H1 (cell line): Measurements from ENCODE around the gene PGAM1. TPM values are rescaled to one million over a fixed set of nuclear protein-coding genes. Genes with fewer than 3 reads are reported as not detected.

Source experiments
- CTCF ChIA-PET: fragments of 300-600 bp; sonication (Branson Sonifier 250); formaldehyde crosslinking; loops from one replicate; lab custom pipeline; 2021; ENCODE audit not compliant: partially characterized antibody; lab: Charles Lee
- POLR2A ChIA-PET: fragments of 300-600 bp; sonication (Branson Sonifier 250); formaldehyde crosslinking; loops from one replicate; lab custom pipeline; 2021; ENCODE audit warnings: inconsistent platforms; ENCODE audit not compliant: partially characterized antibody; lab: Charles Lee
- DNase-seq, 2 experiments: peaks; one replicate each; pipeline versions ENCODE4 v3.0.0 to v3.0.0-alpha.2; 2010 to 2022; ENCODE audit warnings: low spot score in 2 of 2, low read depth in 1 of 2, mixed read lengths in 1 of 2
- FAIRE-seq: peaks from 2 replicates; lab custom pipeline; 2011; peaks lifted over from hg19 to GRCh38; lab: Jason Lieb, UNC
- H2AFZ ChIP-seq: 2 replicates; pipeline ENCODE4 v1.8.1; 2012; ENCODE audit warnings: low read length, inconsistent platforms
- H2AK5ac ChIP-seq: 2 replicates; pipeline ENCODE4 v1.6.1; 2013; ENCODE audit warnings: low read depth, low read length
- H2BK120ac ChIP-seq: replicated peaks from 2 replicates; pipeline ENCODE3; 2013; ENCODE audit warnings: low read depth, low read length, inconsistent platforms
- H2BK12ac ChIP-seq: 2 replicates; pipeline ENCODE4 v1.6.1; 2013; ENCODE audit warnings: low read depth, low read length
- H2BK15ac ChIP-seq: 2 replicates; pipeline ENCODE4 v1.6.1; 2013; ENCODE audit warnings: low read length
- H2BK20ac ChIP-seq: 2 replicates; pipeline ENCODE4 v1.6.1; 2013; ENCODE audit warnings: low read length
- H2BK5ac ChIP-seq: 2 replicates; pipeline ENCODE4 v1.6.1; 2013; ENCODE audit warnings: low read depth, low read length
- H3K14ac ChIP-seq: 2 replicates; pipeline ENCODE4 v1.6.1; 2013; ENCODE audit warnings: inconsistent platforms; ENCODE audit not compliant: insufficient read length
- H3K18ac ChIP-seq: 2 replicates; pipeline ENCODE4 v1.6.1; 2013; ENCODE audit warnings: low read length; ENCODE audit errors: extremely low read depth
- H3K23ac ChIP-seq: 2 replicates; pipeline ENCODE4 v1.6.1; 2013; ENCODE audit warnings: inconsistent platforms; ENCODE audit not compliant: insufficient read length
- H3K23me2 ChIP-seq: 2 replicates; pipeline ENCODE4 v1.6.1; 2013; ENCODE audit warnings: low read depth, low read length
- H3K27ac ChIP-seq: 2 replicates; pipeline ENCODE4 v1.6.1; 2011; ENCODE audit warnings: low read depth, low read length, inconsistent platforms
- H3K27me3 ChIP-seq, 4 experiments: replicated peaks in 1 of 4; 1 replicate in 1 of 4; 2 replicates in 3 of 4; pipeline versions ENCODE4 v1.6.1 to v1.8.1; 2011 to 2013; ENCODE audit warnings: low read length in 3 of 4, mild to moderate bottlenecking in 3 of 4, inconsistent platforms in 2 of 4, mixed read lengths in 2 of 4, moderate library complexity in 1 of 4; ENCODE audit not compliant: control insufficient read depth in 3 of 4, insufficient read depth in 3 of 4; ENCODE audit errors: extremely low read depth in 1 of 4
- H3K36me3 ChIP-seq, 4 experiments: 2 replicates each; pipeline versions ENCODE4 v1.6.1 to v1.8.1; 2011 to 2013; ENCODE audit warnings: mild to moderate bottlenecking in 4 of 4, low read length in 3 of 4, moderate library complexity in 2 of 4, control low read depth in 1 of 4, inconsistent platforms in 1 of 4; ENCODE audit not compliant: insufficient read depth in 4 of 4, control insufficient read depth in 2 of 4
- H3K4ac ChIP-seq: replicated peaks from 2 replicates; pipeline ENCODE3; 2013; ENCODE audit warnings: low read length, low read depth, mixed read lengths, inconsistent platforms; ENCODE audit not compliant: insufficient read length
- H3K4me1 ChIP-seq, 4 experiments: replicated peaks in 1 of 4; 1 replicate in 1 of 4; 2 replicates in 3 of 4; pipeline versions ENCODE4 v1.6.1 to v1.8.1; 2011 to 2013; ENCODE audit warnings: low read length in 3 of 4, inconsistent platforms in 2 of 4, mixed read lengths in 1 of 4; ENCODE audit not compliant: insufficient read depth in 4 of 4, control insufficient read depth in 3 of 4
- H3K4me2 ChIP-seq, 2 experiments: 2 replicates each; pipeline versions ENCODE4 v1.6.1 to v1.8.1; 2011 to 2013; ENCODE audit warnings: low read depth in 2 of 2, low read length in 2 of 2, control low read depth in 1 of 2, inconsistent platforms in 1 of 2, mild to moderate bottlenecking in 1 of 2; ENCODE audit not compliant: insufficient read depth in 1 of 2
- H3K4me3 ChIP-seq, 4 experiments: fragments of 200-600, 300-600 bp in 1 of 4; sonication (generic), shearing (Covaris generic), sonication (Bioruptor Twin) in 1 of 4; 2 replicates each; pipeline versions ENCODE4 v1.5.1 to v1.8.1; 2011 to 2016; ENCODE audit warnings: low read length in 4 of 4, low read depth in 3 of 4, control low read depth in 2 of 4, inconsistent platforms in 2 of 4, mild to moderate bottlenecking in 2 of 4, mixed read lengths in 1 of 4, moderate library complexity in 1 of 4; ENCODE audit not compliant: insufficient read depth in 2 of 4; ENCODE audit errors: extremely low read depth in 1 of 4
- H3K56ac ChIP-seq: replicated peaks from 2 replicates; pipeline ENCODE3; 2013; ENCODE audit warnings: low read depth, mild to moderate bottlenecking, mixed read lengths, low read length, inconsistent platforms; ENCODE audit not compliant: insufficient read length
- H3K79me1 ChIP-seq: 2 replicates; pipeline ENCODE4 v1.6.1; 2013; ENCODE audit warnings: low read depth, low read length, control low read depth
- H3K79me2 ChIP-seq, 2 experiments: 2 replicates each; pipeline versions ENCODE4 v1.6.1 to v1.8.1; 2012 to 2013; ENCODE audit warnings: low read length in 2 of 2, mild to moderate bottlenecking in 2 of 2, inconsistent platforms in 1 of 2; ENCODE audit not compliant: insufficient read depth in 2 of 2, control insufficient read depth in 1 of 2
- H3K9ac ChIP-seq, 4 experiments: replicated peaks in 1 of 4; 1 replicate in 1 of 4; 2 replicates in 3 of 4; pipeline versions ENCODE4 v1.6.1 to v1.8.1; 2011 to 2013; ENCODE audit warnings: low read depth in 3 of 4, low read length in 3 of 4, control low read depth in 2 of 4, mild to moderate bottlenecking in 2 of 4, moderate library complexity in 2 of 4, inconsistent platforms in 1 of 4; ENCODE audit errors: extremely low read depth in 1 of 4
- H3K9me3 ChIP-seq, 2 experiments: 2 replicates each; pipeline versions ENCODE4 v1.6.1 to v1.8.1; 2012 to 2013; ENCODE audit warnings: mild to moderate bottlenecking in 2 of 2, moderate library complexity in 2 of 2, control low read depth in 1 of 2, inconsistent platforms in 1 of 2, low read depth in 1 of 2, low read length in 1 of 2, mixed read lengths in 1 of 2; ENCODE audit not compliant: insufficient read depth in 2 of 2
- H4K20me1 ChIP-seq, 2 experiments: replicated peaks in 1 of 2; 2 replicates each; pipeline versions ENCODE3 to v1.8.1; 2011 to 2013; ENCODE audit warnings: inconsistent platforms in 2 of 2, low read length in 2 of 2, mild to moderate bottlenecking in 1 of 2; ENCODE audit not compliant: insufficient read depth in 2 of 2, control insufficient read depth in 1 of 2
- H4K5ac ChIP-seq: 2 replicates; pipeline ENCODE4 v1.6.1; 2013; ENCODE audit warnings: low read length, low read depth, mixed read lengths, inconsistent platforms; ENCODE audit not compliant: insufficient read length
- H4K8ac ChIP-seq: 2 replicates; pipeline ENCODE4 v1.8.0; 2013; ENCODE audit warnings: mild to moderate bottlenecking, moderate library complexity, low read length, inconsistent platforms; ENCODE audit not compliant: insufficient read depth; ENCODE audit errors: extremely low read depth
- H4K91ac ChIP-seq: replicated peaks from 2 replicates; pipeline ENCODE3; 2013; ENCODE audit warnings: low read length, mixed read lengths, inconsistent platforms; ENCODE audit not compliant: insufficient read length
- CBX5 ChIP-seq: fragments of 300-800, 300-1000 bp; sonication (generic); IDR thresholded peaks from 2 replicates; pipeline ENCODE4 v1.7.1; 2016; ENCODE audit warnings: antibody characterized with exemption, low read length, low read depth
- CREB1 ChIP-seq: IDR thresholded peaks from 2 replicates; pipeline ENCODE4 v1.6.1; 2012; ENCODE audit warnings: inconsistent platforms
- POLR2A ChIP-seq, 2 experiments: IDR thresholded peaks; 1 replicate in 1 of 2; 2 replicates in 1 of 2; pipeline ENCODE4 v1.6.1; 2011; ENCODE audit warnings: low read depth in 2 of 2, low read length in 2 of 2, mild to moderate bottlenecking in 2 of 2; ENCODE audit errors: control extremely low read depth in 1 of 2
- RXRA ChIP-seq: IDR thresholded peaks from 2 replicates; pipeline ENCODE4 v1.6.1; 2011; ENCODE audit warnings: low read depth, mild to moderate bottlenecking, low read length, moderate library complexity; ENCODE audit not compliant: insufficient read depth
- SIN3A ChIP-seq, 2 experiments: IDR thresholded peaks in 1 of 2; conservative IDR thresholded peaks in 1 of 2; 2 replicates each; pipeline ENCODE4 v1.6.1; 2011 to 2012; ENCODE audit warnings: low read length in 2 of 2, improper control_type of control experiment in 1 of 2, low read depth in 1 of 2, mild to moderate bottlenecking in 1 of 2
- WGBS, 2 experiments: shearing (Covaris generic) in 1 of 2; methylation state at CpG; one replicate each; pipeline versions ENCODE4 v1.1.6 to v1.1.7; 2013 to 2015; ENCODE audit warnings: low lambda C conversion rate in 2 of 2, mixed read lengths in 2 of 2, inconsistent platforms in 1 of 2, low coverage in 1 of 2, missing lambda C conversion rate in 1 of 2; ENCODE audit not compliant: insufficient replicate concordance in 2 of 2, insufficient coverage in 1 of 2, insufficient read length in 1 of 2; ENCODE audit errors: extremely low coverage in 1 of 2, missing lambda C conversion rate in 1 of 2; 5-methylcytosine and 5-hydroxymethylcytosine counted together
- polyA plus RNA-seq, 7 experiments: library from polyadenylated mRNA; depleted of rRNA in 3 of 7; stranded (reverse) in 5 of 7; unstranded in 2 of 7; fragments of >200 nt in 5 of 7; fragments of 200-250 nt in 2 of 7; gene quantifications; 1 replicate in 5 of 7; 2 replicates in 1 of 7; 4 replicates in 1 of 7; pipeline versions ENCODE4 v1.2.1 to v1.2.3, GENCODE V29; 2011 to 2013; ENCODE audit warnings: missing spikeins in 2 of 7, mixed read lengths in 2 of 7
- total RNA-seq: library from RNA; stranded (reverse); fragmentation: NEBNext Ultra II Directional; extraction: Animal tissue kit (Norgen Biotek cat#: 25700); gene quantifications from 2 replicates; pipeline ENCODE4 v1.2.1, GENCODE V29; 2021

PGAM1 gene
- total and polyA plus RNA-seq, 2 of the 8 experiments (the other 6 are each of a cell fraction or from before 2014, with no cell fraction given) = 791 to 799 TPM

DNA sequence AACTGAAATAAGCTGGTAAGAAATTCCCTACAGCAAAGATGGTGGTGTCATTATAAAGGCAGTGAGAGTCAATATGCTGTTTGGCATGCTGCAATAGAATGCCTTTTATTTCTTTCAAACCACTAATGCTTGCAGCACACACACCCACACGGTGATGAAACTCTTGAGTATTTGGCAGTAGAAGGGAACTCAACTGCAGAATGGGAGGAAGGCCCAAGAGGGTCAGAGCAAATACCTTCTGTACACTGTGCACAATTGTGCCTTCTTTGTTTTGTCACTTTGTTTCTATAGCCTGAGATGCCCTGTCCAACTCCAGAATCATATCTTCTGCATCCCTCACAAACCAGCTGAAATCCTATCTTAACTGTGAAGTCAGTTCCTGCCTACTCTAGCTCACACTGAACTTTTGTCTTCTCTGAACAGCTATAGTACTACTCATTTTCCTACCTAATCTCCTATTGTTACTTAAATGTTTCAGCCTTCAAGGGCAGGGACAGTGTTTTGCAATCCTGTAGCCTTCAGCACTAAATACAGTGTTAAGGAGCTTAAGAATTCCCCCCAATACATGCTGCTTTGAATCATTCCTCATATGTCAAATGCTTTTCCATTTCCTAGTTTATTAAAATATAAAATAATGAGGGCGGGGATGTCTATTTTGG lies 50.1 kb downstream of the PGAM1 start:
- no peak overlapping the region for H3K27ac ChIP-seq
- no peaks in the 10 kb centered on the region for H3K27me3 ChIP-seq
- peaks cover 25 to 72% (median 47%) of the 10 kb centered on the region in 4 experiments for H3K36me3 ChIP-seq
- ChIA-PET POLR2A (interaction anchor here (0.6 to 3.7 kb wide), 8 partner anchors 10 to 156 kb away, joined by 3 to 17 read pairs (median 4); no protein-coding TSS in a partner anchor), CTCF (interaction anchor here (1.2 to 6.6 kb wide), 7 partner anchors 10 to 210 kb away, joined by 3 to 46 read pairs (median 4); no protein-coding TSS in a partner anchor)
- TF ChIP-seq RXRA = no peak
- no peak for TF ChIP-seq CBX5
- no peak for TF ChIP-seq POLR2A (IDR thresholded peaks at IDR 0.05; ENCODE audit: control extremely low read depth in 1 of 2, low read depth in 2 of 2, low read length in 2 of 2)
- TF ChIP-seq CREB1 = no peak
- no peak for TF ChIP-seq SIN3A (conservative IDR thresholded peaks at IDR 0.05 in 1 of 2, IDR thresholded peaks at IDR 0.05 in 1 of 2; ENCODE audit: low read depth in 1 of 2, low read length in 2 of 2)
- no peak overlapping the region for H3K18ac ChIP-seq
- no peak overlapping the region for H4K5ac ChIP-seq
- no peak overlapping the region for H2AK5ac ChIP-seq
- H2BK5ac ChIP-seq = no peak overlapping the region
- H3K4me3 ChIP-seq = no peak overlapping the region
- no peak overlapping the region for H3K4me2 ChIP-seq
- H2BK15ac ChIP-seq = no peak overlapping the region
- no peak overlapping the region for H3K23ac ChIP-seq
- H2BK12ac ChIP-seq = no peak overlapping the region
- FAIRE-seq (no peak), DNase-seq (no peak)
- H2BK120ac ChIP-seq = no peak overlapping the region
- peaks cover 8 to 13% (median 10%) of the 10 kb centered on the region in 4 experiments; a peak in 6 of 7 replicates for H3K4me1 ChIP-seq
- H3K4ac ChIP-seq = no peak overlapping the region
- no peak overlapping the region for H3K56ac ChIP-seq
- H3K9ac ChIP-seq = no peak overlapping the region
- H3K79me1 ChIP-seq = 0 out of 2 replicates have a peak, but pooled peaks cover 4% of the 10 kb centered on the region
- H4K20me1 ChIP-seq = peaks cover 0 to 2% of the 10 kb centered on the region in 2 experiments
- H3K23me2 ChIP-seq = no peaks in the 10 kb centered on the region
- peaks cover 0 to 12% of the 10 kb centered on the region in 2 experiments; a peak in 1 of 4 replicates for H3K79me2 ChIP-seq
- H3K9me3 ChIP-seq = no peaks in the 10 kb centered on the region
- 93% methylated on average over 2 of the region's 2 CpGs; no CpG with 5 or more reads in 1 of the 2 experiments for WGBS, 2 experiments
- H2AFZ ChIP-seq = no peak overlapping the region
- H2BK20ac ChIP-seq = no peak overlapping the region
- no peak overlapping the region for H3K14ac ChIP-seq
- H4K8ac ChIP-seq = no peak overlapping the region
- no peak overlapping the region for H4K91ac ChIP-seq
